Natural killer cell treated with Interleukin-12 subunit alpha and Interleukin-12 subunit beta and Interleukin-15 and Interleukin-18, amount 100 ng/mL, for 72 hours (primary cell): ENCODE results near the gene KRTAP16-1. TPM values are rescaled to one million over a fixed set of nuclear protein-coding genes. Genes with fewer than 3 reads are reported as not detected.
"Not testable (repeated sequence)": the region's sequence is repeated elsewhere in the genome, so short reads cannot be mapped to it uniquely, and the experiment has no call there.

Experiments
- ATAC-seq, 2 donors: fragments of 150-1000 bp; cut with Tn5 transposase in 1 of 2; sonication (Bioruptor Pico), chemical (Tn5 transposase) in 1 of 2; 2 replicates each; pipeline ENCODE4 v1.10.0; 2021
- DNase-seq: peaks from one replicate; pipeline ENCODE4 v3.0.0; 2022; ENCODE audit warnings: low spot score
- H3K27ac Mint-ChIP-seq, 2 donors: 1 replicate in 1 of 2; 2 replicates in 1 of 2; pipeline ENCODE4 v1.8.0; 2022; ENCODE audit warnings: mixed read lengths in 2 of 2, mild to moderate bottlenecking in 1 of 2, moderate library complexity in 1 of 2
- H3K27me3 Mint-ChIP-seq, 2 donors: 1 replicate in 1 of 2; 2 replicates in 1 of 2; pipeline ENCODE4 v1.8.0; 2022; ENCODE audit warnings: mixed read lengths in 2 of 2
- H3K36me3 Mint-ChIP-seq: one replicate; pipeline ENCODE4 v1.8.0; 2022; ENCODE audit warnings: mixed read lengths
- H3K4me1 Mint-ChIP-seq, 2 donors: 1 replicate in 1 of 2; 2 replicates in 1 of 2; pipeline ENCODE4 v1.8.0; 2022; ENCODE audit warnings: low read depth in 2 of 2, mixed read lengths in 2 of 2, mild to moderate bottlenecking in 1 of 2
- H3K4me3 Mint-ChIP-seq: one replicate; pipeline ENCODE4 v1.8.0; 2022; ENCODE audit warnings: mixed read lengths
- H3K9me3 Mint-ChIP-seq: 2 replicates; pipeline ENCODE4 v1.8.0; 2022; ENCODE audit warnings: mixed read lengths
- total RNA-seq, 2 donors: library from RNA; stranded (reverse); gene quantifications; one replicate each; pipeline ENCODE4 v1.2.3, GENCODE V29; 2022

KRTAP16-1 gene
- total RNA-seq, 2 donors from 2014 or later, result not detected

- Mint-ChIP-seq H3K4me1 (peaks cover 6 to 10% of the 10 kb centered on the region in 2 donors), H3K4me3 (no peak within 1 kb of the TSS), H3K9me3 (no peaks in the 10 kb centered on the region), H3K36me3 (no peaks in the 10 kb centered on the region), H3K27me3 (peaks cover 16 to 19% of the 10 kb centered on the region in 2 donors), H3K27ac (no peak within 1 kb of the TSS)
- ATAC-seq (no peak), DNase-seq (no peak)
Measured at GRCh38 chr17:41301916-41302901, 6.9 kb downstream of the KRTAP16-1 start, which contains the start of gene KRTAP29-1. Gene KRTAP29-1 (minus strand): TSS chr17:41302851. CDS start chr17:41302851, 0 bp downstream.

GRCh38 chr17:41301204-41301790 lies 7.8 kb downstream of the KRTAP16-1 start:
- peaks cover 0 to 4% of the 10 kb centered on the region in 2 donors for H3K4me1 Mint-ChIP-seq
- ATAC-seq (no peak), DNase-seq (no peak)
- no peaks in the 10 kb centered on the region for H3K36me3 Mint-ChIP-seq
- no peak overlapping the region for H3K27ac Mint-ChIP-seq
- peaks cover 16 to 19% of the 10 kb centered on the region in 2 donors for H3K27me3 Mint-ChIP-seq
- H3K4me3 Mint-ChIP-seq, result no peak overlapping the region
- no peaks in the 10 kb centered on the region for H3K9me3 Mint-ChIP-seq

DNA sequence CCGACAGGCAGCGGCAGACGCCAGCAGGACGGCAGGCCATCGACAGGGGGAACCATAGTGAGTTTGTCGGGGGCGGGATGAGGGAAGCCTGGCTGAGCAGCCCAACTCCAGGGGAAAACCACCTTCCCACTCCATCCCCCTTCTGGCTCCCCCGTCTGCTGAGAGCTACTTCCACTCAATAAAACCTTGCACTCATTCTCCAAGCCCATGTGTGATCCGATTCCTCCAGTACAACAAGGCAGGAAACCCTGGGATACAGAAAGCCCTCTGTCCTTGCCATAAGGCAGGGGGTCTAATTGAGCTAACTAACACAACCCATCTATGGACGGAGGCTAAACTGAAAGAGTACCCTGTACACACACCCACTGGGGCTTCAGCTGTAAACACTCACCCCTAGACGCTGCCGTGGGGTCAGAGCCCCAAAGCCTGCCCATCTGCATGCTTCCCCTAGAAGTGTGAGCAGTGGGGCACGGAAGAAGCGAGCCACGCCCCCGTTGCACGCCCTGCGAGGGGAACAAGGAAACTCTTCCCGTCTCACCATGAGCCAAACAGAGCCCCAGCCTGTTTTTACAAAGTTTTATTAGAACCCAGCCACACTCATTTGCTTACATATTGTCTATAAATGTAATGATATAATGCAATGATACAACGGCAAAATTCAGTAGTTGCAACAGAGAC lies 10.5 kb downstream of the KRTAP16-1 start:
- Mint-ChIP-seq H3K27me3 (peaks cover 17 to 18% of the 10 kb centered on the region in 2 donors), H3K4me3 (no peak overlapping the region), H3K36me3 (no peaks in the 10 kb centered on the region), H3K9me3 (no peaks in the 10 kb centered on the region), H3K4me1 (peaks cover 0 to 4% of the 10 kb centered on the region in 2 donors), H3K27ac (no peak overlapping the region)
- ATAC-seq, result no peak
- no peak for DNase-seq

GRCh38 chr17:41296846-41297245 lies 12.3 kb downstream of the KRTAP16-1 start:
- DNase-seq, result no peak
- Mint-ChIP-seq H3K4me1 (peaks cover 0 to 4% of the 10 kb centered on the region in 2 donors), H3K9me3 (no peaks in the 10 kb centered on the region), H3K4me3 (no peak overlapping the region), H3K27me3 (peaks cover 18 to 19% of the 10 kb centered on the region in 2 donors), H3K27ac (no peak overlapping the region), H3K36me3 (no peaks in the 10 kb centered on the region)
- no peak for ATAC-seq

GRCh38 chr17:41294016-41294415 lies 15.1 kb downstream of the KRTAP16-1 start:
- H3K9me3 Mint-ChIP-seq, result no peaks in the 10 kb centered on the region
- no peaks in the 10 kb centered on the region for H3K4me1 Mint-ChIP-seq
- H3K36me3 Mint-ChIP-seq, result no peaks in the 10 kb centered on the region
- no peak for ATAC-seq
- DNase-seq, result no peak
- no peak overlapping the region for H3K4me3 Mint-ChIP-seq
- no peak overlapping the region for H3K27ac Mint-ChIP-seq
- H3K27me3 Mint-ChIP-seq, result peaks cover 9 to 14% of the 10 kb centered on the region in 2 donors

GRCh38 chr17:41287050-41287449 lies 22.1 kb downstream of the KRTAP16-1 start:
- ATAC-seq (no peak), DNase-seq (no peak)
- H3K4me1 Mint-ChIP-seq, result no peaks in the 10 kb centered on the region
- no peaks in the 10 kb centered on the region for H3K36me3 Mint-ChIP-seq
- no peak overlapping the region for H3K4me3 Mint-ChIP-seq
- no peaks in the 10 kb centered on the region for H3K9me3 Mint-ChIP-seq
- no peak overlapping the region for H3K27ac Mint-ChIP-seq
- peaks cover 11 to 14% of the 10 kb centered on the region in 2 donors for H3K27me3 Mint-ChIP-seq

- no peak for DNase-seq
- no peak for ATAC-seq
- Mint-ChIP-seq H3K27ac (no peak overlapping the region), H3K36me3 (no peaks in the 10 kb centered on the region), H3K9me3 (no peaks in the 10 kb centered on the region), H3K4me1 (no peaks in the 10 kb centered on the region), H3K27me3 (peaks cover 14 to 15% of the 10 kb centered on the region in 2 donors), H3K4me3 (no peak overlapping the region)
Measured at GRCh38 chr17:41284546-41284945, 24.6 kb downstream of the KRTAP16-1 start.

- ATAC-seq, result no peak
- peaks cover 14 to 20% of the 10 kb centered on the region in 2 donors for H3K27me3 Mint-ChIP-seq
- H3K27ac Mint-ChIP-seq, result no peak overlapping the region
- no peaks in the 10 kb centered on the region for H3K36me3 Mint-ChIP-seq
- DNase-seq, result peak; percentile 3
- H3K4me3 Mint-ChIP-seq, result no peak overlapping the region
- no peaks in the 10 kb centered on the region for H3K4me1 Mint-ChIP-seq
- no peaks in the 10 kb centered on the region for H3K9me3 Mint-ChIP-seq
Measured at GRCh38 chr17:41284043-41284442, 25.1 kb downstream of the KRTAP16-1 start.

DNA sequence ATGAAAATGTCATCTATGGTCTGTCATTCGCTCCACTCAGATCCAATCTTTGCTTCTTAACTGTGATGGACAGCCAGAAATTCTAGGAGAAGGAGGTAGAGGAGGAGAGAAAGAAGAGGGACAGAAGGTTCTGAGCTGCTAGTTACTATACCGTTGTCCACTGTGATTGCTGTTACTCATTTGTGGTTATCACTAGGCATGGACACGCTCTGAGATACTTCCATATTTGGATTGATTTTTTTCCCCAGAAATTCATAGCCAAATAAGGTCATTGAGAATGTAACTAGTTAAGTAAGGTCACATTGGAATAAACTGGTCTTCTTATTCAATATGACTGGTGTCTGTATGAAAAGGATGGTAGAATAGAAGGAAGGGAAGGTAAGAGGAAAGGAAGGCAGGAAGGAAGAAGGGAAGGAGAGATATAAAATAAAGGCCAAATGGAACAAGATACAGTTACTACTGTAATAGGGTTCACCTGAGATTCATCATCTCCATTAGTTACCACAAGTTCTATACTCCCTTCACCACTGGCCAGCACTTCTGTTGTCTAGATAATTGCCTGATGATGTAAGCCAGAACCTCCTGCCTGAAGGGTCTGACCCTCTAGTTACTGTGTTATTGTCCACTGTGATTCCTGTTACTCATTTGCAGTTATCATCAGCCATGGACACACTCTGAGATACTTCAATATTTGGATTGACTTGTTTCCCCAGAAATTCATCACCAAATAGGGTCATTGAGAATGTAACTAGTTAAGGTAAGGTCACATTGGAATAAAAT lies 30.7 kb downstream of the KRTAP16-1 start:
- H3K27me3 Mint-ChIP-seq, result peaks cover 26 to 27% of the 10 kb centered on the region in 2 donors

GRCh38 chr17:41275648-41276190 lies 33.4 kb downstream of the KRTAP16-1 start, which contains the start of gene KRTAP9-7:
Gene KRTAP9-7 (plus strand): TSS chr17:41275698. CDS start chr17:41275698, 0 bp downstream.
- not testable (repeated sequence) for H3K4me3 Mint-ChIP-seq, ATAC-seq, H3K4me1 Mint-ChIP-seq, H3K27ac Mint-ChIP-seq, DNase-seq, H3K36me3 Mint-ChIP-seq, H3K9me3 Mint-ChIP-seq
- H3K27me3 Mint-ChIP-seq, result peaks cover 20 to 35% of the 10 kb centered on the region in 2 donors

More for the DNA sequence above, 30.7 kb downstream of the KRTAP16-1 start:
- no peak overlapping the region for H3K27ac Mint-ChIP-seq
- ATAC-seq (no peak), DNase-seq (no peak)
- H3K4me3 Mint-ChIP-seq, result no peak overlapping the region
- no peaks in the 10 kb centered on the region for H3K4me1 Mint-ChIP-seq
- H3K9me3 Mint-ChIP-seq, result no peaks in the 10 kb centered on the region
- H3K36me3 Mint-ChIP-seq, result no peaks in the 10 kb centered on the region

- Mint-ChIP-seq H3K4me1 (no peaks in the 10 kb centered on the region), H3K9me3 (no peaks in the 10 kb centered on the region), H3K27me3 (peaks cover 9 to 61% of the 10 kb centered on the region in 2 donors), H3K4me3 (no peak overlapping the region), H3K36me3 (no peaks in the 10 kb centered on the region), H3K27ac (no peak overlapping the region)
- no peak for DNase-seq
- ATAC-seq, result no peak
Measured at GRCh38 chr17:41271858-41272257, 37.3 kb downstream of the KRTAP16-1 start.

GRCh38 chr17:41271323-41271722 lies 37.8 kb downstream of the KRTAP16-1 start:
- not testable (repeated sequence) for H3K4me1 Mint-ChIP-seq

GRCh38 chr17:41267711-41268110 lies 41.4 kb downstream of the KRTAP16-1 start:
- H3K4me1 Mint-ChIP-seq, result no peaks in the 10 kb centered on the region

More at GRCh38 chr17:41271323-41271722, 37.8 kb downstream of the KRTAP16-1 start:
- DNase-seq, H3K36me3 Mint-ChIP-seq, H3K9me3 Mint-ChIP-seq, H3K27ac Mint-ChIP-seq, ATAC-seq, H3K4me3 Mint-ChIP-seq: not testable (repeated sequence)
- H3K27me3 Mint-ChIP-seq, result peaks cover 6 to 61% of the 10 kb centered on the region in 2 donors

More at GRCh38 chr17:41267711-41268110, 41.4 kb downstream of the KRTAP16-1 start:
- no peak for DNase-seq
- Mint-ChIP-seq H3K9me3 (no peaks in the 10 kb centered on the region), H3K27me3 (peaks cover 10 to 61% of the 10 kb centered on the region in 2 donors), H3K27ac (no peak overlapping the region), H3K36me3 (no peaks in the 10 kb centered on the region), H3K4me3 (no peak overlapping the region)
- ATAC-seq, result no peak
